ENCODE measurements around the gene SETBP1.

Gene SETBP1

GRCh38 chr18:44680273-44681075 is at the start of gene SETBP1:
TSS of gene SETBP1 (plus strand) at chr18:44680888. CDS start at chr18:44701347, 20,459 bp downstream.
- no peak for DNase-seq (ENCODE audit: low read depth in 3 of 3)

- DNase-seq (ENCODE audit: low read depth in 3 of 3), result no peak
These were observed 48.1 kb upstream of the SETBP1 start for GRCh38 chr18:44632469-44633145.

- DNase-seq (ENCODE audit: low read depth in 3 of 3), result no peak
These were observed 45.1 kb upstream of the SETBP1 start for GRCh38 chr18:44635546-44635945.

GRCh38 chr18:44636241-44636640 is 44.4 kb upstream of the SETBP1 start:
- DNase-seq (ENCODE audit: low read depth in 3 of 3), result no peak

GRCh38 chr18:44637210-44638033 is 43.3 kb upstream of the SETBP1 start:
- DNase-seq (ENCODE audit: low read depth in 3 of 3), result no peak

- no peak for DNase-seq (ENCODE audit: low read depth in 3 of 3)
These were observed 42.6 kb upstream of the SETBP1 start for GRCh38 chr18:44638034-44638540.

GRCh38 chr18:44638811-44639210 is 41.9 kb upstream of the SETBP1 start:
- no peak for DNase-seq (ENCODE audit: low read depth in 3 of 3)

- DNase-seq (ENCODE audit: low read depth in 3 of 3), result no peak
These were observed 37.7 kb upstream of the SETBP1 start for GRCh38 chr18:44643004-44643403.

- DNase-seq (ENCODE audit: low read depth in 3 of 3), result no peak
These were observed 29.2 kb upstream of the SETBP1 start for GRCh38 chr18:44651478-44651877.

GRCh38 chr18:44651918-44652572 is 28.6 kb upstream of the SETBP1 start:
- no peak for DNase-seq (ENCODE audit: low read depth in 3 of 3)

- no peak for DNase-seq (ENCODE audit: low read depth in 3 of 3)
These were observed 28.0 kb upstream of the SETBP1 start for GRCh38 chr18:44652722-44653121.

GRCh38 chr18:44654573-44654972 is 26.1 kb upstream of the SETBP1 start:
- no peak for DNase-seq (ENCODE audit: low read depth in 3 of 3)

GRCh38 chr18:44655435-44655834 is 25.3 kb upstream of the SETBP1 start:
- no peak for DNase-seq (ENCODE audit: low read depth in 3 of 3)

- no peak for DNase-seq (ENCODE audit: low read depth in 3 of 3)
These were observed 20.9 kb upstream of the SETBP1 start for GRCh38 chr18:44659771-44660170.

GRCh38 chr18:44668270-44668975 is 12.3 kb upstream of the SETBP1 start:
- no peak for DNase-seq (ENCODE audit: low read depth in 3 of 3)

GRCh38 chr18:44671914-44672313 is 8.8 kb upstream of the SETBP1 start:
- DNase-seq (ENCODE audit: low read depth in 3 of 3), result no peak

- DNase-seq (ENCODE audit: low read depth in 3 of 3), result no peak
These were observed 8.2 kb upstream of the SETBP1 start for GRCh38 chr18:44672506-44672905.

- DNase-seq (ENCODE audit: low read depth in 3 of 3), result no peak
These were observed 7.3 kb upstream of the SETBP1 start for GRCh38 chr18:44673256-44673880.

GRCh38 chr18:44677933-44678332 is 2.8 kb upstream of the SETBP1 start:
- no peak for DNase-seq (ENCODE audit: low read depth in 3 of 3)

- no peak for DNase-seq (ENCODE audit: low read depth in 3 of 3)
These were observed 2.0 kb upstream of the SETBP1 start for GRCh38 chr18:44678725-44679055.
